GM10266 (cell line): ENCODE results near the gene CRISPLD2.

Experiments
- DNase-seq: peaks from one replicate; pipeline ENCODE4 v3.0.0; 2012; ENCODE audit errors: extremely low spot score
- TF ChIP-seq, protein P1 (sequence below): IDR thresholded peaks from 2 replicates; pipeline ENCODE4 v1.5.1; 2012; ENCODE audit warnings: mild to moderate bottlenecking, low read depth; ENCODE audit not compliant: control insufficient read depth, insufficient read depth; ENCODE audit errors: missing control alignments

CRISPLD2 gene

DNA sequence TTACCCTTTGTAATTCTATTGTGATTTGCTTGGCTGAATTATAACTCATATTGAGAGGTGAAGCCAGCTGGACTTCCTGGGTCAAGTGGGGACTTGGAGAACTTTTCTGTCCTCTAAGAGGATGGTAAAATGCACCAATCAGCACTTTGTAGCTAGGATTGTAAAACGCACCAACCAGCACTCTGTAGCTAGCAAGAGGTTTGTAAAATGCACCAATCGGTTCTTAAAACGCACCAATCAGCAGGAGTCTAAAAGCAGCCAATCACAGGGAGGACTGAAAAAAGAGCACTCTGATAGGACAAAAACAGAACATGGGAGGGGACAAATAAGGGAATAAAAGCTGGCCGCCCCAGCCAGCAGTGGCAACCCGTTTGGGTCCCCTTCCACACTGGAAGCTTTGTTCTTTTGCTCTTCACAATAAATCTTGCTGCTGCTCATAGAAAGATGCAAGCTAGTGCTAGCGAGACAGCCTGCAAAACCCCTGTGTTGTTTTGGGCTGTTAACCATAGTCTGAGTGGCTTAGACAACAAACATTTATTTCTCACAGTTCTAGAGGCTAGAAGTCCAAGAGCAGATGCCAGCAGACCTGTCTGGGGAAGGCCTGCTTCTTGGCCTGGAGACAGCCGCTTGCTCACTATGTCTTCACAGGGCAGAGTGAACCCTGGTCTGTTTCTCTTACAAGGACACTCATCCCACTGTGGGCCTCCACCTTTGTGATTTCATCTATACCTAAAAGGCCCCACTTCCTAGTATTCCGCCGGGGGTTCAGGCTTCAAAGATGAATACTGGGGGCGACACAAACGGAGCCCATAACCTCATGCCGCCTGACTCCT, 39.0 kb upstream of the CRISPLD2 start:
- DNase-seq = no peak
- TF ChIP-seq, protein P1, sequence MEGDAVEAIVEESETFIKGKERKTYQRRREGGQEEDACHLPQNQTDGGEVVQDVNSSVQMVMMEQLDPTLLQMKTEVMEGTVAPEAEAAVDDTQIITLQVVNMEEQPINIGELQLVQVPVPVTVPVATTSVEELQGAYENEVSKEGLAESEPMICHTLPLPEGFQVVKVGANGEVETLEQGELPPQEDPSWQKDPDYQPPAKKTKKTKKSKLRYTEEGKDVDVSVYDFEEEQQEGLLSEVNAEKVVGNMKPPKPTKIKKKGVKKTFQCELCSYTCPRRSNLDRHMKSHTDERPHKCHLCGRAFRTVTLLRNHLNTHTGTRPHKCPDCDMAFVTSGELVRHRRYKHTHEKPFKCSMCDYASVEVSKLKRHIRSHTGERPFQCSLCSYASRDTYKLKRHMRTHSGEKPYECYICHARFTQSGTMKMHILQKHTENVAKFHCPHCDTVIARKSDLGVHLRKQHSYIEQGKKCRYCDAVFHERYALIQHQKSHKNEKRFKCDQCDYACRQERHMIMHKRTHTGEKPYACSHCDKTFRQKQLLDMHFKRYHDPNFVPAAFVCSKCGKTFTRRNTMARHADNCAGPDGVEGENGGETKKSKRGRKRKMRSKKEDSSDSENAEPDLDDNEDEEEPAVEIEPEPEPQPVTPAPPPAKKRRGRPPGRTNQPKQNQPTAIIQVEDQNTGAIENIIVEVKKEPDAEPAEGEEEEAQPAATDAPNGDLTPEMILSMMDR = no peak

GRCh38 chr16:84782846-84783245, 36.9 kb upstream of the CRISPLD2 start:
- no peak for DNase-seq
- TF ChIP-seq, protein P1 = no peak

GRCh38 chr16:84785843-84786581, 33.8 kb upstream of the CRISPLD2 start:
- TF ChIP-seq, protein P1 = no peak
- DNase-seq = no peak

DNA sequence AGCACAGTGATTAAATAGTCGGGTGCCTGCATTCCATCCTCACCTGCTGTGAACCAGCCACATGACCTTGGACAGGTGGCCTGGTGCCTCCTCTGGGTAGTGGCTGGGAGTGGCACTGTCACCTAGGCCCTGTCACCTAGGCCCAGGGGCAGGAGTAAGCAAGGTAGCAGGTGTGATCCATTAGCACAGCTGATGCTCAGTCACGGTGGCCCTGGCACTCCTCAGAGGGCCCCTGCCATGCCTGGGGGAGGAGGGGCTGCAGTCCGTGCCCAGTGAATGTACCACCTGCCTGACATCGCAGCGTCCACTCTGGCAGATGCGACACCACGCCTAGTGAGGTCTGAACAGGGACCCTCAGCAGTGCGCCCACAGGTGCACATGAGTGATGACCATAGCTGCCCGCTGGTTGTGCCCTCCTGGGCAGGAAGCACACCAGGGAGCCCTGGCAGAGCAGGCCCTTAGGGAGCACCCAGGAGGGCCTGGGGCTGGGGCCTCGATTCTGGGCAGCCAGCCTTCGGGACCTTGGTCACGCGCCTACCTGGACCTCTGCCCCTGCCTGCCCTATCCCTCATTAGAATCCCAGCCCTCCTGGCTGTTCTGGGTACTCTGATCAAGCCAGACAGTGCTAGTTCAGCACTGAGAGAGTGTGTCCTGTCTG, 33.1 kb upstream of the CRISPLD2 start:
- TF ChIP-seq, protein P1 = no peak
- no peak for DNase-seq

- TF ChIP-seq, protein P1 = no peak
Observed at GRCh38 chr16:84787263-84787622, 32.5 kb upstream of the CRISPLD2 start.

DNA sequence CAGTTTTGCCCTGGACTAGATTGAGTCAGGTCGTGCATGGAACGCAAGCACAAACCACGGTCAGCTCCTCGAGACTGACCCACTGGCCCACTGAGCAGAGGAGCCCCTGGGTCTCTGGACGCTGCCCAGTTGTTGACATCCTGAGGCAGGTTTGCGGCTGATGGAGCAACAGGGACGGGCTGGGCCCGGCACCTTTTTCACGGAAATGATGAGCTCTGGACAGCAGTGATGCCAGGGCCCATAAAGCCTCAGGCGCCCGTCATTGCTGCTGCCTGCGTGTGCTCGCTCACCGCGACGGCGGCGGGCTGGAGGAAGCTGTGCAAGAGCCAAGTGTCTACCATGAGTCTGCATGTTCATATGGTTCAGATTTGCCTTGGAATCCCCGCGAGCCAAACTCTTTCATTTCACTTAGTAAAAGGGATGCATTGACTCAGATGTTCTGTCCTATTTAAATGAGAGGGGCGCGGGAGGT, 30.8 kb upstream of the CRISPLD2 start:
- DNase-seq = no peak

More at GRCh38 chr16:84787263-84787622, 32.5 kb upstream of the CRISPLD2 start:
- DNase-seq = no peak

More for the DNA sequence above, 30.8 kb upstream of the CRISPLD2 start:
- TF ChIP-seq, protein P1 = no peak
